K562 (cell line): ENCODE measurements around the gene CPLANE2.

Experiments used
- POLR2A ChIP-seq: fragments of 450-650 bp; conservative IDR thresholded peaks from 2 replicates; pipeline ENCODE4 v1.6.1; 2016
- RAD21 ChIP-seq, 2 experiments: fragments of 250-450 bp in 1 of 2; fragments of 450-650 bp in 1 of 2; sonication (Bioruptor Pico) in 1 of 2; formaldehyde crosslinking in 1 of 2; IDR thresholded peaks in 1 of 2; conservative IDR thresholded peaks in 1 of 2; 2 replicates each; pipeline versions ENCODE4 v1.4.0 to v1.8.0; 2020 to 2022; ENCODE audit warnings: mild to moderate bottlenecking in 2 of 2, moderate library complexity in 1 of 2

DNA sequence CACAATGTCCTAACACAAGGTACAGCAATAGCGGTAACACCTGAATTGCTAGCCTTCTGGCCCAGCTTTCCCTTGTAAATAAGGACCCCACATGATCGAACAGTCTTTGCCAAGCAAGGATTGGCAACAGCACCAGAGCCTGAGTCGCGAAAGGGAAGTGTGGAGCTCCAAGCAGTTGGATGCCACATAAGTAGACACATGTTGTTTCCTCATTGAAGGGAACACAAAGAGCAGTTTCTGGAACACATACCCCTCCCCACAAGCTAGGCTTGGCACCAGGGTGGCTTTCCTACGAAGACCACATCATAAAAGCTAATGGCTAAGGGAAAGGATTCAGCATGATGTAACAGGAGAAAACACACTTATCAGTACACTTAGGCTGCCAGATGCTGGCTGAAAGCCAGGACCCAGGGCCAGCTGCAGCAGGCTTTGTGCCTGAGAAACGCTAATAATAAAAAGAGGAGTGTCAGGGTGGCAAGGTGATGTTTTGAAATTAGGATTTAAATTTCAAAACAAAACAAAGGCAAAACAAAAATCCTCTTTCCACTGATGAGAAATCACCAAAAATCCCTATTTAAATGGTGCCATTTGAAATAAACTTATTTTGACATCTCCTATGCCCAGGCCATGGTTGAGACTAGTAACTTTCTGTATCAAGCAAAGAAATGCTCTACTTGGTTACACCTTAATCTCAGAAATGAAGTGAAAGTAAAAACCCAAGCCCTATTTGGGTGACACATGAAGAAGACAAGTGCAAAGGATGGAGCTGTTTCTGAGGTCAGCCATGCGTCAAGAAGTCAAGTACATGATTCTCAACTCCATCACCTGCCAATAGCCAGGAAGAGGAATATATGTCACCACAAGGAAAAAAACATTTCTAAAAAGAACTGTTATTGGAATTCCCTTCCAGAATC is 11.9 kb upstream of the CPLANE2 start:
- TF ChIP-seq RAD21 (CRISPR knock-in tag; conservative IDR thresholded peaks at IDR 0.05 in 1 of 2, IDR thresholded peaks at IDR 0.05 in 1 of 2) (peak in 1 of 2 experiments; percentile 28; a peak in 2 of 4 replicates), POLR2A (no peak)
